PC-3 (cell line): ENCODE data around the gene HOXB7. TPM values are rescaled to one million over a fixed set of nuclear protein-coding genes. Genes with fewer than 3 reads are reported as not detected.

Source experiments
- ATAC-seq: fragments of 200-7000 bp; cut with Tn5 transposase; 2 replicates; pipeline ENCODE4 v1.9.1; 2020; ENCODE audit warnings: mild to moderate bottlenecking, moderate library complexity
- BruUV-seq: library from RNA; stranded (reverse); fragments of 400-500 nt; replicated peaks from 2 replicates; lab custom pipeline; 2021; lab: Mats Ljungman, UMichigan
- CTCF ChIA-PET: fragments of 300-600 bp; sonication (Branson Sonifier 250); formaldehyde crosslinking; loops from one replicate; lab custom pipeline; 2022; ENCODE audit warnings: antibody characterized with exemption; lab: Charles Lee
- POLR2A ChIA-PET: fragments of 300-600 bp; sonication (Branson Sonifier 250); formaldehyde crosslinking; loops from one replicate; lab custom pipeline; 2022; ENCODE audit warnings: antibody characterized with exemption; ENCODE audit not compliant: unreplicated experiment; lab: Charles Lee
- DNase-seq: peaks from one replicate; pipeline ENCODE4 v3.0.0-alpha.2; 2015
- H2AFZ ChIP-seq: fragments of 300-600 bp; sonication (generic); 2 replicates; pipeline ENCODE4 v1.6.0; 2016; ENCODE audit warnings: antibody characterized with exemption, low read length
- H3F3A ChIP-seq: fragments of 300-600 bp; sonication (generic); one replicate; pipeline ENCODE4 v1.6.0; 2017; ENCODE audit warnings: antibody characterized with exemption, low read length, control low read depth, mild to moderate bottlenecking; ENCODE audit not compliant: unreplicated experiment
- H3K27ac ChIP-seq: fragments of 300-600 bp; sonication (generic); 2 replicates; pipeline ENCODE4 v1.5.1; 2016; ENCODE audit warnings: mild to moderate bottlenecking, low read length
- H3K27me3 ChIP-seq: fragments of 300-600 bp; sonication (generic); 2 replicates; pipeline ENCODE4 v1.6.1; 2016; ENCODE audit warnings: low read length, mixed read lengths
- H3K36me3 ChIP-seq: fragments of 300-600 bp; sonication (generic); 2 replicates; pipeline ENCODE4 v1.6.1; 2016; ENCODE audit warnings: low read depth, mixed run types, low read length, mixed read lengths
- H3K4me1 ChIP-seq: fragments of 300-600 bp; sonication (generic); 2 replicates; pipeline ENCODE4 v1.5.1; 2016; ENCODE audit warnings: low read length; ENCODE audit not compliant: insufficient read depth
- H3K4me2 ChIP-seq: fragments of 300-600 bp; sonication (generic); 2 replicates; pipeline ENCODE4 v1.6.0; 2016; ENCODE audit warnings: low read length
- H3K4me3 ChIP-seq: fragments of 300-600 bp; sonication (generic); 2 replicates; pipeline ENCODE4 v1.5.1; 2016; ENCODE audit warnings: mild to moderate bottlenecking, low read length, mixed read lengths
- H3K79me2 ChIP-seq: fragments of 300-600 bp; sonication (generic); 2 replicates; pipeline ENCODE4 v1.6.1; 2017; ENCODE audit warnings: low read length, mixed read lengths
- H3K9ac ChIP-seq: fragments of 300-600 bp; sonication (generic); 2 replicates; pipeline ENCODE4 v1.6.0; 2016; ENCODE audit warnings: mild to moderate bottlenecking, low read length
- H3K9me2 ChIP-seq: fragments of 300-600 bp; sonication (generic); replicated peaks from 2 replicates; pipeline ENCODE4 v1.6.1; 2016; ENCODE audit warnings: mixed run types, low read length, mixed read lengths
- H3K9me3 ChIP-seq: fragments of 300-600 bp; sonication (generic); 2 replicates; pipeline ENCODE4 v1.6.1; 2016; ENCODE audit warnings: low read length, mixed read lengths
- H4K20me1 ChIP-seq: fragments of 300-600 bp; sonication (generic); 2 replicates; pipeline ENCODE4 v1.6.1; 2016; ENCODE audit warnings: low read length, mixed read lengths
- CTCF ChIP-seq: fragments of 300-600 bp; sonication (generic); conservative IDR thresholded peaks from 2 replicates; pipeline ENCODE4 v1.5.1; 2017; ENCODE audit warnings: antibody characterized with exemption, low read depth, mild to moderate bottlenecking, low read length
- EZH2 ChIP-seq: fragments of 300-600 bp; sonication (generic); IDR thresholded peaks from one replicate; pipeline ENCODE4 v1.6.1; 2017; ENCODE audit warnings: antibody characterized with exemption, mild to moderate bottlenecking, low read length; ENCODE audit not compliant: unreplicated experiment
- EZH2phosphoT487 ChIP-seq: fragments of 300-600 bp; sonication (generic); IDR thresholded peaks from 2 replicates; pipeline ENCODE4 v1.6.1; 2018; ENCODE audit warnings: mild to moderate bottlenecking, antibody characterized with exemption, low read length, borderline replicate concordance
- intact Hi-C: fragments of 100-400 bp; cut with micrococcal nuclease; formaldehyde crosslinking; loops from 2 replicates; pipeline ENCODE4 v1.9.0; 2023
- total RNA-seq: library from RNA; depleted of rRNA; stranded (reverse); fragments of >200 nt; gene quantifications from 2 replicates; pipeline ENCODE4 v1.2.3, GENCODE V29; 2014

The HOXB7 gene
- total RNA-seq, 1 experiment from 2014 or later: not detected

- peak; percentile 81 for TF ChIP-seq CTCF
- TF ChIP-seq EZH2: no peak
- Histone ChIP-seq H3K4me2 (peak overlapping the region; percentile 60), H3K27ac (no peak overlapping the region)
These were observed 25.6 kb upstream of the HOXB7 start for GRCh38 chr17:48636177-48637018.

GRCh38 chr17:48634493-48635208, 23.8 kb upstream of the HOXB7 start:
- H3K4me1 ChIP-seq: peaks cover 13% of the 10 kb centered on the region; the same call in 1 of the 2 replicates
- H4K20me1 ChIP-seq: no peaks in the 10 kb centered on the region
- H3F3A ChIP-seq: no peaks in the 10 kb centered on the region
- H3K9me2 ChIP-seq: no peaks in the 10 kb centered on the region
- H3K9ac ChIP-seq: no peak overlapping the region
- H3K79me2 ChIP-seq: no peaks in the 10 kb centered on the region
- no peak overlapping the region for H3K4me2 ChIP-seq
- no peaks in the 10 kb centered on the region for H3K9me3 ChIP-seq
- intact Hi-C loops: no loop called here
- no peak overlapping the region for H3K4me3 ChIP-seq
- DNase-seq: no peak
- no peak overlapping the region for H2AFZ ChIP-seq
- ChIA-PET POLR2A (no interaction called here), CTCF (no interaction called here)
- no peak overlapping the region for H3K27ac ChIP-seq
- no peak for ATAC-seq
- no TSS peak for BruUV-seq
- no peaks in the 10 kb centered on the region for H3K36me3 ChIP-seq
- TF ChIP-seq EZH2 (no peak), CTCF (no peak), EZH2phosphoT487 (no peak)
- H3K27me3 ChIP-seq: peaks cover 26% of the 10 kb centered on the region

More at GRCh38 chr17:48636177-48637018, 25.6 kb upstream of the HOXB7 start:
- ATAC-seq (peak; percentile 85), DNase-seq (peak; percentile 84)
- H3K79me2 ChIP-seq: no peaks in the 10 kb centered on the region
- no peaks in the 10 kb centered on the region for H3F3A ChIP-seq
- peak overlapping the region; percentile 25; the same call in 1 of the 2 replicates for H3K4me3 ChIP-seq
- intact Hi-C loops: no loop called here
- BruUV-seq: no TSS peak
- no peaks in the 10 kb centered on the region for H4K20me1 ChIP-seq
- H3K36me3 ChIP-seq: no peaks in the 10 kb centered on the region
- H3K9me3 ChIP-seq: no peaks in the 10 kb centered on the region
- peaks cover 9% of the 10 kb centered on the region for H3K27me3 ChIP-seq
- POLR2A ChIA-PET: interaction anchor here (0.6 to 0.7 kb wide), 2 partner anchors 13 to 40 kb away, joined by 23 to 24 read pairs; no protein-coding TSS in a partner anchor
- H3K9me2 ChIP-seq: no peaks in the 10 kb centered on the region
- H3K9ac ChIP-seq: no peak overlapping the region
- H3K4me1 ChIP-seq: peaks cover 13% of the 10 kb centered on the region; the same call in 1 of the 2 replicates
- CTCF ChIA-PET: interaction anchor here (0.6 to 1.2 kb wide), 19 partner anchors 10 to 460 kb away, joined by 3 to 26 read pairs (median 3); partner anchors contain the start of gene HOXB9
- peak overlapping the region; percentile 67 for H2AFZ ChIP-seq
